Middle frontal gyrus (tissue), 1 donor: Measurements from ENCODE around the gene NOXO1.

Experiments
- DNase-seq: peaks from one replicate; pipeline ENCODE4 v3.0.0-alpha.2; 2015; ENCODE audit warnings: low spot score; ENCODE audit errors: extremely low spot score

The NOXO1 gene

DNA sequence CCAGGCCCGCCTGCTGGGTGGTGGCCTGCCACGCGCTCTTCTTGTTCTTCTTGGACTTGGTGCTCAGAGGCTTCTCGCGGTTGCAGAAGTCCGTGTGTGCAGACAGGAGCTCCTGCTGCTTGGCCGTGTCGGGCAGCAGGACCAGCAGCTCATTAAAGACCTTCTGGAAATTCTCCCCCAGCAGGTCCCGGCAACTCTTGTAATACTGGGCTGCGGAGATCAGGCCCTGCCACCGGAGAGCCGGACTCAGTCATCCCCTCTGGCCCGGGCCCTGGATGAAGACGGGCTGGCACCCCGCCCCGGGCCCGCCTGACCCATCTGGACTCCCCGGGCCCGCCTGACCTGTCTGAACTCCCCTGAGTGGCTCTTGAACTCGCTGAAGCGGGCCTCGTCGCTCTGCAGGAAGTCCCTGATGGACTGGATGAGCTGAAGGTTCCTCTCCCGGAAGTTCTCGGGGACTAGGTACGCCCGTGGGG, 17.1 kb upstream of the NOXO1 start:
- DNase-seq: no peak

DNA sequence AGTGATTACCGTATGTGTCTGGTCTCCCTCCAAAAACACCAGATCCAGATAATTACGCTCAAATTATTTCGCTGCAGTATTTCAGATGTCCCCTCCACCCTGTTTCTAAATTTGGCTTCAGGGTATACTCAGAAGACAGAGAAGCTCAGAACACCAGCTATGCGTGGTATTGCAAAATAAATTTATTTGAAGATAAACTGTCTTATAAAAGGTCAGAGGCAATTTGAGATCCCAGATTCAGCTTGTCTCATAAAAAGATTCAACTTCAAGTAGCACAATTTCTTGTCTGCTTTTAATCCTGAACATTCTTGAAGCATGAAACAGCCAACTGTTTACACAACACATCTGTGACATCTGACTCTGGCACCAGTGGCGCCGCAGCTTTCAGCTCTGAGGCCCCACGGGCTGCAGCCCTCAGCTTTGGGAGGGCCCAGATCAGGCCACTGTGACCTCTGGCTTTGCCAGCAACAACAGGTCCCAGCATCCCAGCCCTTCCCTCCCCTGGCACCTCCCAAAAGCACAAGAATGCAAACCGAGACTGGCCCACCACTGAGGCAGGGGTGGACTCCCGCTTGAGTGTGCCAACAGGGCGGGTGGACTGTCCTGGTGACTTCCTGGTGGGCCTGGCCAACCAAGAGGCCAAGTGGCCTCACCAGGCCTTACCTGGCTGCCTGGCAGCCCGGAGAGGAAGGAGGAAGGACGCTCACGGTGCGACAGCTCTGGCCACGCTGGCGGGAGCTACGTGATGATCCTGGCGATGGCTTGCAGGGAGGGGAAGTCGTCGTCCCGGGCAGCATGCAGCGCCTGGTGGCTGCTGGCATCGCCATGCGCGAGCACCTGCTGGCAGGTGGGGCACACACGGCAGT, 16.5 kb upstream of the NOXO1 start:
- DNase-seq: no peak

DNA sequence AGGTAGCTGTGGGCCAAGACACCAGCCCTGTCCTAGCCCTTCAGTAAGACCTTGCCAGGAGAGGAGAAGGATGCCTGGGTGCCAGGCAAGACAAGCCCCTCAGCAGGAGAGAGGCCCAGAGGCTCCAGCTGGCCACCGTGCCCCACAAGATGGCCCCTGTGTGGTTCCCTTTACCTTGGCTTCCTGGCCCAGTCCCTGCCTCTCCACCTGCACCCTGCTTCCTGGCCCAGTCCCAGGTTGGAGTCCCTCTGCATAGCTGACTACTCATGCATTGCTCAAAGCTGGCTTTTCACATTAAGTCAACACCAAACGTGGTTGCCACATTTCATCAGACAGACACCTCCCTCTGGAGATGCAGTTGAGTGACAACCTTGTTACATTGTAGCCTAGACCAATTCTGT, 12.5 kb upstream of the NOXO1 start:
- no peak for DNase-seq

DNA sequence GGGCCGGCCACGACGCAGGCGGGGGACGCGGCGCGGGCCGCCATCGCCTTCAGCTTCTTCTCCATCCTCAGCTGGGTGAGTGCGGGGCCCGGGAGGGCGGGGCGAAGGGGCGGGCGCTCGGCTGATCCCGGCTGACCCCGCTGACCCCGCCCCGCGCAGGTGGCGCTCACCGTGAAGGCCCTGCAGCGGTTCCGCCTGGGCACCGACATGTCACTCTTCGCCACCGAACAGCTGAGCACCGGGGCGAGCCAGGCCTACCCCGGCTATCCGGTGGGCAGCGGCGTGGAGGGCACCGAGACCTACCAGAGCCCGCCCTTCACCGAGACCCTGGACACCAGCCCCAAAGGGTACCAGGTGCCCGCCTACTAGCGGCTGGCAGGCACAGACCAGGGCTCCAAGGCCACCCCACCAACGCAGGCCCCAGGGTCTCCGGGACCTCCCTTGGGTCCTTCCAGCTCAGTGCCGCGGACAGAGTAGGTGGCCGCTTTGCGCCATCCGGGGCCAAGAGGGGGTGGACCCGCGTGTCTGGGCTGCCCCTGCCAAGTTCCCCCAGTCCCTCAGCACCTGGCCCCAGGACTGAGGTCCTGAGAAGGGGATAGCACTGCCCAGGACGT, 11.5 kb upstream of the NOXO1 start:
- no peak for DNase-seq

GRCh38 chr16:1991948-1992703, 10.9 kb upstream of the NOXO1 start:
- peak; percentile 53 for DNase-seq

DNA sequence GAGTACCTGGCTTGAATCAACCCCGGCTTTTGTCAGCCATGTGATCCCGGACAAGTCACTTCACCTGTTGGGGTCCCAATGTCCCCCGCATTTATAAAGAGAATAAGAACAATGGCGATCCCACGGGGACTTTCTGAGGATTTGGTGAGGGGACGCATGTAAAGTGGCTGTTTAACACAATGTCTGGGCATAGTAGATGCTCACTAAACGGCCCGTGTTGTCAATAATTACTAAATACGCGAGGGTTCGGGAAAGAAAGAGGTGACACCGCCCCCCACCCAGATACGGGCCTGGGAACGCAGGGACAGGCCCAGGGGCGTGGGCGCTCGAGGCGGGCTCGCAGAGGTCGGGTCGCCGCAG, 10.3 kb upstream of the NOXO1 start:
- no peak for DNase-seq

GRCh38 chr16:1991135-1991551, 9.9 kb upstream of the NOXO1 start:
- DNase-seq: no peak

- DNase-seq: no peak
Observed at GRCh38 chr16:1990351-1991134, 9.3 kb upstream of the NOXO1 start.

DNA sequence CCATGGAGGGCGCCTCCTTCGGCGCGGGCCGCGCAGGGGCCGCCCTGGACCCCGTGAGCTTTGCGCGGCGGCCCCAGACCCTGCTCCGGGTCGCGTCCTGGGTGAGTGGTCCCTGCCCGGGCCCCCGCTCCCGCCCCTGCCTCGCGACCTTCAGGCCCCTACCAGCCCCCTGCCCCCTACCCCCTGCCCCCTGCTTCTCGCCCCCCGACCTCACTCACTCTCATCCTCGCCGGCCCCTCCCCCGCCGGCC, 8.8 kb upstream of the NOXO1 start:
- no peak for DNase-seq

DNA sequence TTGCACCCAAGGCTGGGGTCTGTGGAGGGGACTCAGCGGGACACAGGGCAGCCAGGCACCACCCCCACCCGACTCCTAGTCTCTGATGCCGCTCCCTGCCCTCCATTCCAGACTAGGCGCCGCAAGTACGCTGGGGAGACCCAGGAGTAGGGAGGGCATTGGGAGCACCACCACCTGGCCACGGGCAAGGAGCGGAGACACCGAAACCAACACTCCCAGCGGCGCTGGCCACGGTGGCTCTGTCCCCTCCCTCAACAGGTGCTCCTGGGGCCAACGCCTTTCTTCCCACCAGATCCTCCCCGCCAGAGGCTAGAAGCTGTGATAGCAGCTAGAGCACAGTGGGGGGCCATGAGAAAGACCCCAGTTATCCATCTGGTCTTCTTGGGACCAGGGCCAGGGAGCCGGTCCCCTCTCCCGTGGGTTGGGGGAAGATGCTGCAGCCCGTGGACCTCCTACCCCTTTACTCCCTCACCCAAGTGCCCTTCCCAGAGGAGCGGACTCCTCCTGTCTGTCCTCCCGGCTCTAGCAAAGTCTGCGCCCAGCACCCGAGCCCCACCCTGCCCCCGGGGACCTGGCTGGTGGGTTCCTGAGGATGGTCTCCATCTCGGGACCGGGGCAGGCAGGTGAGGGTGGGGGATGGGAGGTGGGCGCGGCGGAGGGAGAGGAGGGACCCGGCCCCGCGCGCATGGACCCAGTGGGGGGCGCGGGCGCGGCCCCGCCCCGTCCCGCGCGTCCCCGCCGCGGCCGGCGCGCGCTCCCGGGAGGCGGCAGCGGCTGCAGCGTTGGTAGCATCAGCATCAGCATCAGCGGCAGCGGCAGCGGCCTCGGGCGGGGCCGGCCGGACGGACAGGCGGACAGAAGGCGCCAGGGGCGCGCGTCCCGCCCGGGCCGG, 8.2 kb upstream of the NOXO1 start, which contains the start of gene SYNGR3:
Gene SYNGR3 (plus strand): TSS at position 762 of the 892 bp plus-strand sequence. CDS start 133 bp downstream, outside the sequence.
- DNase-seq: no peak

GRCh38 chr16:1987198-1987597, 5.9 kb upstream of the NOXO1 start:
- DNase-seq: no peak

- DNase-seq: no peak
Observed at GRCh38 chr16:1985466-1986150, 4.3 kb upstream of the NOXO1 start.

DNA sequence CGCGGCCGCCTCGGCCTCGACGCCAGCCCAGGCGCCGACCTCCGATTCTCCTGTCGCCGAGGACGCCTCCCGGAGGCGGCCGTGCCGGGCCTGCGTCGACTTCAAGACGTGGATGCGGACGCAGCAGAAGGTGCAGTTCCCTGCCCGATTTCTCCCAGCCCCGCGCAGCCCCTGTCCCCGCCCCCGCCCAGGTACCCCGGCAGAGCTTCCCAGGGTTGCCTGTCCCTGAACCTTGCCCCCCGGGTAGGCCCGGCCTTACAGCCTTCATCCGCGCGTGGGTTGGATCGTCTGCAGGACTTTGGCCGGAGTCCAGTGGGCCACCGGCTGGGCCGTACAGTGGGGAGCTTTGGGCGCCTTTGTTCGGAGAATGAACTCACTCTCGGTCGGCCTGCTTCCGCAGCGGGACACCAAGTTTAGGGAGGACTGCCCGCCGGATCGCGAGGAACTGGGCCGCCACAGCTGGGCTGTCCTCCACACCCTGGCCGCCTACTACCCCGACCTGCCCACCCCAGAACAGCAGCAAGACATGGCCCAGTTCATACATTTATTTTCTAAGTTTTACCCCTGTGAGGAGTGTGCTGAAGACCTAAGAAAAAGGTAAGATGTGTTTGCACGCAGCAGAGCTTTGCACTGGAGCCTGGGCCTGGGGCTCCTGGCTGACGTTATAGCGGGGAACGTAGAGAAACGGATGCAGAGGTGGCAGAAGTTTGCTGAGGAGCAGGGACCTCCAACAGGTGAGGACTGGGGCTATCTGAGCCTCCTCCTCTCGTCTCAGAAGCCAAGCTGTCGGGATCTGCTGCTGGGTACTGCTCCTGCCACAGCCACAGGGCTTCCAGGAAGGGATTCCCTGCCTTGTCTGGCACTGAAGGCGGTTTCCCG, 3.3 kb upstream of the NOXO1 start:
- DNase-seq: no peak

DNA sequence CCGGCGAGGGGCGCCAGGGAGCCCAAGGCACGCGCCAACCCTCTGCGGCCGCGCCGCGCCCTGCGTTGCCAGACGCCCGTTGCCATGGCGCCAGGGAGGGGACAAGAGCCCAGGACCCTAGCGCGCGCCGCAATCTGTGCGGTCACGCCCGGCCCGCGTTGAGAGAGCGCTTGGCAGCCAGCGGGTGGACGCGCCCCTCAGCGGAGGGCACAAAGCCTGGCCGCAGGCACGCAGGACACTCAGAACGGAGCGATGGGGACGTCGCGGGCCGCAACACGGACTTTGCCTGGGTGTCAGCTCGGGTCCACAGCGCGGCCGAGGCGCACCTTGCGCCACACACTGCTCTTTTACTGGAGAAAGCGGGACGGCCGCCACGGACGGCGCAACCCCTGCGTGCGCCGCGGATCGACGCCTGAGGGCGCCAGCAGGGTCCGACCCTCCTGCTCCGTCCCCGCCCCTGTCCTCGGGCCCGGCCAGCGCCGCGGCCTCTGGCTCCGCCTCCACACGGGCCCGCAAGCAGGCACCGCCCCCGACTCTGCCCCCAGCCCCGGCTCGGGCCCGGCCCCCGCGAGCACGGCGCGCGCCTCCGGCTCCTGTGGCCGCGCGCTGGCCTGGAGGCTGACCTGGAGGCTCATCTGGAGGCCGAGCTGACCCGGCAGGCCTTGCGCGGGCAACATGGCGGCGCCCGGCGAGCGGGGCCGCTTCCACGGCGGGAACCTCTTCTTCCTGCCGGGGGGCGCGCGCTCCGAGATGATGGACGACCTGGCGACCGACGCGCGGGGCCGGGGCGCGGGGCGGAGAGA, 2.5 kb upstream of the NOXO1 start, which contains the start of gene GFER:
Gene GFER (plus strand): TSS at position 650 of the 803 bp plus-strand sequence. CDS start 26 bp downstream, at position 676.
- peak; percentile 74 for DNase-seq

DNA sequence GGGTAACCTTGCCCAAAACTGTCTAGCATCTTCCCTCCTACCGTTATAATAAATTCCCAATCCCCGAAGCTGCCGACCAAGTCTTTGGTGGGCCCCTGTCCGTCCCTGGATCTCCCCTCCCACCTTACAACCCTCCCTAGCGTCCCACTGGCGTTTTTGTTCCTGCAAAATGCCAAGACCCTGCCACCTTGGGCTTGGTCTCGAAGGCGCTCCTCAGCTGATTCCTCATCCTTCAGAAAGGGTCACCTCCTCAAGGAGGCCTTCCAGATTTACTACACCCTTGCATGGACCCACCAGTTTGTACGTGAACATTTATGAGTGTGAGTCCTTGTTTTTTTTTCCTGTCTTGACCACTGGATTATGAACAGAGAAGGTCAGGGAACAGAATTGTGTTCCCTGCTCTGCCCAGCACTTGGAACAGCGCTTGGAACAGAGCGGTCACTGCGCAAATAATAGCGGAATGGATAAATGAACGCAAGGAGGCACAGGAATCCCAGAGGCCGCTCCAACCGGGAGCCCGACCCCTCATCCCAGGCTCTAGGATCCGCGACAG, 1.8 kb upstream of the NOXO1 start:
- no peak for DNase-seq

DNA sequence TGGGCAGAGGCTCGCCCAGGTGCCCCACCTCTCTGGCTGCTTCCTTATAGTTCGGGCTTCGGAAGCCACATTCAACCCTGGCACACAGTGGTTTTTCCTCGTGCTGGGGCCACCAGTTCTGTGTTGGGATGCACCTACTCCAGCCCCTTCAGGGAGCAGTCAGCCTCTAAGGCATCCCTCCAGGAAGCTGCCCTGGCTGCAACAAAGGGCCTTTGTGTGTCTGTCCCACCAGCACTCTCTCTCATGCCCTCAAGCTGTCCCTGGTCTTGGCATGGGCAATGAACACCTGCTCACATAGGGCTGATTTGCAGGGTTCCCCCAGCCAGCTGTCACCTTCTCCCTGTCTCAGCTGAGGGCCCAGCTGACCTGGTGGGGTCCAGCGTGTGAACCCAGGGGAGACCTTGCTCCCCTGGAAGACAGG, 754 bp upstream of the NOXO1 start:
- no peak for DNase-seq

GRCh38 chr16:1980770-1981087, 540 bp downstream of the NOXO1 start:
- DNase-seq: no peak
